HG02938 (cell line): ENCODE measurements around the gene UBXN4.
A peak's percentile ranks its signal among the peaks of the same experiment; 100 is the strongest.
"Not testable (repeated sequence)": the region's sequence is repeated elsewhere in the genome, so short reads cannot be mapped to it uniquely, and the experiment has no call there.

Source experiments
- ATAC-seq: cut with Tn5 transposase; IDR thresholded peaks from one replicate; pipeline ENCODE4 v1.9.1; 2021; ENCODE audit warnings: mild to moderate bottlenecking, moderate library complexity; ENCODE audit not compliant: unreplicated experiment

The UBXN4 gene

GRCh38 chr2:135802350-135802749 lies 60.7 kb downstream of the UBXN4 start:
- no peak for ATAC-seq

DNA sequence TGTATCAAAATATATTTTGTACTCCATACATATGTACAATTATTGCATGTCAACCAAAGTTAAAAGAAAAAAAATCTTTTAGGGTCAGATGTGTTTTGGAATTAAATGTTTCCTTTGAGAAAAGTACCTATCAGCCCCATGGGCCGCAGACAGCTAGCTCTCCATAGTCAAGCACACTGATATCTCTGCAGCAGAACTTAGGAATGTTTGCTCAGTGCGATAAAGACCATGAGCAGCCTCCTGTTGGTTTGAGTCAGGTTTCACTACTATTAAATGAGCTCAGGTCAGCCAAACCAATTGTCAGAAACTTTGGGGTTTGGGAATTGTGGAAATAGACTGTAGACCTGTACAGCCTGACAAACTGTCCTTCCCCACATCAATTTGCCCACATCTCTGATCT lies 61.6 kb downstream of the UBXN4 start:
- ATAC-seq: no peak

GRCh38 chr2:135807874-135808273 lies 66.2 kb downstream of the UBXN4 start:
- not testable (repeated sequence) for ATAC-seq

- no peak for ATAC-seq
Observed at GRCh38 chr2:135812907-135813511, 71.4 kb downstream of the UBXN4 start.

- ATAC-seq: no peak
Observed at GRCh38 chr2:135815269-135815668, 73.6 kb downstream of the UBXN4 start.

DNA sequence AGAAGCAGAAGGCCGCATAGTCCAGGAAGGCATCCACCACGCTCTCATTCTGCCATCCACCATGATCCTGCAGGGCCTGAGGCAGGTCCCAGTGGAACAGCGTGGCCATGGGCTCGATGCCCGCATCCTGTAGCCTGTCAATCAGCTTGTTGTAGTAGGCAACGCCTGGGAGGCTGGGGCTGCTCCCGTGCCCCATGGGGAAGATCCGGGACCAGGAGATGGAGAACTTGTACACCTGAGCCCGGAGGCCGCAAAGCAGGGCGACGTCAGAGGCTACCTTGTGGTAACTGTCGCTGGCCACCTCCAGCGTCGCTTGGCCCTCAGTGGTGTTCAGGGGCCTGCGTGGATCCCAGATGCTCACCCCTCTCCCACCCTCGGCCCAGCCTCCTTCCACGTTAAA lies 75.8 kb downstream of the UBXN4 start:
- ATAC-seq: no peak

- no peak for ATAC-seq
Observed at GRCh38 chr2:135817951-135818350, 76.3 kb downstream of the UBXN4 start.

DNA sequence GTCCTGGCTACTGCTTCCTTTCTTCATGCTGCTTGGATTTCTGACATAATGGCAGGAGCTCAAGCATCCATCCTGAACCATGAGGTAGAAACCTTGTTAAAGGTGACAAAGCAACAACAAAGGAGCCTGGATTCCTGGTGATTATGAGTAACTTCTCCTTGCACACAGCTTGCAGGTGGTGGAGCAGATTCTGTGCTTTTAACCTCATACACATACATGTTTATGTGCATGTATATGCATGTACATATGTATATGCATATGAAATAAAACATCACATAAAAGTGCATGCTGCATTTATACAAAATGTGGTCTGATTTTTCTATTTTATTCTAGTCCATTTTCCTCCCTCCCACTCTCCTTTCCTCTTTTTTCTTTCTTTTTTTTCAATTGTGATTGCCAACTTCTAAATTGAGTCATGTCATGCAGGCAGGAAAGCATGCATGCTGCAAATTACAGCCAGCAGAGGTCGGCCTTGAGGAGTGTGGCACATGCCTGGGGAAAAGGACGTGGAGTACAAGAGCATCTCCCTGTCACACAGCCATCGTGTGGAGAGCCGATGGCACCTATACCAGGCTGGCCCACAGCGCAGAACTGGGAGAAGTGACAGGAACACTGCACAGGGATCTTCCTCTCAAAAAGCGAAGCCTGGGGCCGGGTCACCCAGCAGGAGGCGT lies 77.4 kb downstream of the UBXN4 start:
- no peak for ATAC-seq

GRCh38 chr2:135820003-135820618 lies 78.5 kb downstream of the UBXN4 start:
- ATAC-seq: peak; percentile 90

DNA sequence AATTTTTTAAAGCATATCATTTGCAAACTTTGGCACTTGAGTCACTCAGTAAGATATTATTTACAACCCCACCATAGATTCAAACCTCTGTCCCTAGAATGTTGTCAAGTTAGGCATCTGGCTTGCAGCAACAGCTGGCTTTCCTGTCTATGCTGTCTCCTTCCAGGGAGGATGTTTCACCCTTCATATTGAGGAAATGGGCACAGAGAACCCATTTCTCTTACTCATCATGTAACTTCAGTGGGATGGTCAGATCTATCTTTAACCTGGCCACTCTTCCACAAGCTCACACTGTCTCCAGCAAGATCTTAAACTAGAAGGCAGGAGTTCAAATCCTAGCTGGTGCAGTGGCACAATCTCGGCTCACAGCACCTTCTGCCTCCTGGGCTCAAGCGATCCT lies 79.5 kb downstream of the UBXN4 start:
- ATAC-seq: no peak

GRCh38 chr2:135822855-135823254 lies 81.2 kb downstream of the UBXN4 start:
- ATAC-seq: no peak

GRCh38 chr2:135825131-135825530 lies 83.5 kb downstream of the UBXN4 start:
- no peak for ATAC-seq

DNA sequence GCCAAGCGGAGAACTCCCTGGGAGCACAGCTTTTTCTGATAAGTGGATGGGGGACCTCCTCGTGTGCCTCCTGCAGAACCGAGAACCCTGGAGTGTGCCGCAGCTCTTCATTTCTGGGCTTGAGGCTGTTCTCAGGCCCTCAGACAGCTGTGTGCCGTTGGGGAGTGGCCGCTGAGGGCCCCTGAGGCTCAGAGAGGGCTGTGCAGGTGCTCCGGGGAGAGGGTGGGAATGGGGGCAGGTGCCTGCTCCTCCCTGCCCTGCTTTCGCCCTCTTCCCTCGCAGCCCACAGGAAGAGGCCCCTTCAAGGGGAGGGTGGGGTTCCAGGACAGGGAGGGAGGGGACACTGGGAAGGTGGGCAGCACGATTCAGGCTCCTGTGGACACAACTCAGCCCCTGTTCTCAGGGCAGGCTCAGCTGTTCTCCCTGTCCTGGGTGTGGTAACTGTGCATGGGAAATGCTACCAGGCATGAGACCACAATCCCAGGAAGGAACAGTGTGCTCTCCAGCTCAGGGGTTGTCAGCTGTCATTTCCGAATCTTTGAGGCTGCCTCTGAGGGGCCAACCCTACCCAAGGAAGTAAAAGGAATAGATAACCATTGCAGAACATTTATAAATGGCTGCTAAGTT lies 84.0 kb downstream of the UBXN4 start:
- ATAC-seq: no peak

DNA sequence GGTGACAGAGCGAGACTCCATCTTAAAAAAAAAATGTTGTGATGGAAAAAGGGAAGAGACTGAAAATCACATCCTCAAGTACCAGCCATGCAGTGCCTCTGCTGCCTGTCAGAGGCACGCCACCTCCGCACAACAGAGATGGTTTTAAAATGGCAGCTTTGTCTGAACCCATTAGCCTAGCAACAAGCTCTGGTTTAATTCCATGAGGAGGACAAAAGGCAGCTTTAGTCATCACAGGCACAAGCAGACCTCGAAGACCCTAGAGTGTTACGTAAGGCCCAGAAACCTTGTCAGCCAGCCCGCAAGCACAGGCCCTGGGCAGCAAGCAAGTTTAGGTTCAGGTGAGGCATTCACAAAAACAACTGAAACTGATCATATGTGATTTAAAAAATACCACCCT lies 84.9 kb downstream of the UBXN4 start:
- no peak for ATAC-seq

DNA sequence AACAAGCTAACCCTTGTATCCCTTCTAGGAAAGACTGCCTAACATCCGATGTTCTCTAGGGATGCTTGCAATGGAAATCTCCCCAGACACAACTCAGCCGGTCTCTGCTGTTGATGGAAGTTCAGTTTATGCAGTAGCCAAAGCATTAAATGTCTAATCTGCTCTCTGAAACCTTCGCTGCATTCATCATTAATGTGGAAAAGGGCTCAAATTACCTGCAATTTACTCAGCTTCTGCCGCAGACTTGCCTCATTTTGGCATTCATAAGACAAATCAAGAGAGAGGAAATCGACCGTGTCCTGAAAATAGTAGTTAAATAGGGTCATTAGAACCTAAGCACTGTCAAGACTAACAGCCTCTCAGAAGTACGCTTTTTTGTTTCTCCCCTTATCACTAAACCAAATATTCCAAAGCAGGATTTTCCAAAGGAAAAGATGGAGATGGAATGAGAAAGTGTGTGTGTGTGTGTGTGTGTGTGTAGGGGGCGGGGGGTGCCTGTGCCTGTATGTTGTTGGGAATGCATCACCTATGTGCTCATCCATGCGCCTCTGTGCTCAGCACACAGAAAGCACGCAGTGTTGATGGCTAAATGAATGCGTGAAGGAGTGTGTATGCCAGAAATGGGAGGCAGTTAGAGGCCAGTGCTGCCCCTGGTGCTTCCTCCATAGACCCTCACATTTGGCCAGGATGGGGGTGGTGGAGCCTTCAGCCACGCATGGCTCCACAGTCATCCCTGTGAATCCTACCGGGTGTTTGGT lies 87.9 kb downstream of the UBXN4 start:
- no peak for ATAC-seq

DNA sequence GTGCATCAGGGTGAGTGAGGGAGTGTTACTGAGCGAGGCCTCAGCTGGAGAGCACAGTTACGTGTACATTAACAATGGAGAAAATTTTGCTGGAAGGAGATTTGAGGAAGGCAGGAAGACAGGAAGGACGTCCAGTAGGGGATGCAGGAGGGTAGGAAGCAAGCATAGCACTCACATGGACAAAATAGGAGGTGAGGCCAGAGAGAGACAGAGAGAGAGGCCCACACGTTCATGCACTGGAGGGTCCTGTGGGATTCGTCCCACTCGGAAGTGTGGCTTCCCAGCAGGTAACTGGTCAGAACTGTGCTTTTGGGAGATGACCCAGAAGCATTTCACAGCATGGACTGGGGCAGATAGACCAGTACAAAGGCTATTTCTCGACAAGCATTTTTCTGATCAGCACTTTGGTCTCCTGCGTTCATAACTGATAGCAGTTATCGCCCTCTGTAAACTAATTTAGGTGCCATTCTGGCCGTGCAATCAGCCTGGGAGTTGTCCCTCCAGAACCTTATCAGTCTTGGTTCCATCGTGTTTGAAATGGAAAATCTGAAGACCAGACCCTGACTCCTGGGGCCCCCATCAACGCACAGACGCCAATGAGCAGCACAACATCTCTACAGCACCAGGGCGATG lies 89.6 kb downstream of the UBXN4 start:
- ATAC-seq: no peak

DNA sequence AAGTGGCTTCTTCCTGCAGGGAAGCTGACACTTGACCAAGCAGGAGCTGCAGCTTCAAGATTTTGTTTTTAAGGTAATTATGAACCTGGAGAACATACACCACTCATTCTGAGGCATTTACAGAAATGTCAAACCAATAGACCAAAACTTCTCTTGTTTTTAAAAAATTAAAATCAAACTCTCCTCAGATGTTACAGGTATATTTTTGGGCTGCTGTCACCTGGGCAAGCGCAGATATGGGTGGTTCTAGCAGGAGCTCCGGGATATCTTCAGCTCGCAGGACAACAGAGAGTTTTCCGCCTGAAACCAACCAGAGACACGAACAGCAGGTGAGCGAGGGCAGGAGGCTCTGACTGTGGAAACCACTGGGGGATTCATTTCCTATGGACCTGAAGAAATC lies 91.2 kb downstream of the UBXN4 start:
- no peak for ATAC-seq
